ENCODE results near the gene SBF1. TPM values are rescaled to one million over a fixed set of nuclear protein-coding genes. Genes with fewer than 3 reads are reported as not detected.

The SBF1 gene
- total RNA-seq, 2 donors from 2014 or later = 68.3 to 101 TPM

- Histone ChIP-seq H3K27me3 (no peaks in the 10 kb centered on the region), H3K9ac (ENCODE audit: low read depth in 2 of 2, low read length in 2 of 2) (no peak overlapping the region), H3K36me3 (peaks cover 9% of the 10 kb centered on the region), H3K9me3 (no peaks in the 10 kb centered on the region), H3K27ac (no peak overlapping the region), H3K4me1 (no peaks in the 10 kb centered on the region), H3K4me3 (no peak overlapping the region)
- TF ChIP-seq, protein P1, sequence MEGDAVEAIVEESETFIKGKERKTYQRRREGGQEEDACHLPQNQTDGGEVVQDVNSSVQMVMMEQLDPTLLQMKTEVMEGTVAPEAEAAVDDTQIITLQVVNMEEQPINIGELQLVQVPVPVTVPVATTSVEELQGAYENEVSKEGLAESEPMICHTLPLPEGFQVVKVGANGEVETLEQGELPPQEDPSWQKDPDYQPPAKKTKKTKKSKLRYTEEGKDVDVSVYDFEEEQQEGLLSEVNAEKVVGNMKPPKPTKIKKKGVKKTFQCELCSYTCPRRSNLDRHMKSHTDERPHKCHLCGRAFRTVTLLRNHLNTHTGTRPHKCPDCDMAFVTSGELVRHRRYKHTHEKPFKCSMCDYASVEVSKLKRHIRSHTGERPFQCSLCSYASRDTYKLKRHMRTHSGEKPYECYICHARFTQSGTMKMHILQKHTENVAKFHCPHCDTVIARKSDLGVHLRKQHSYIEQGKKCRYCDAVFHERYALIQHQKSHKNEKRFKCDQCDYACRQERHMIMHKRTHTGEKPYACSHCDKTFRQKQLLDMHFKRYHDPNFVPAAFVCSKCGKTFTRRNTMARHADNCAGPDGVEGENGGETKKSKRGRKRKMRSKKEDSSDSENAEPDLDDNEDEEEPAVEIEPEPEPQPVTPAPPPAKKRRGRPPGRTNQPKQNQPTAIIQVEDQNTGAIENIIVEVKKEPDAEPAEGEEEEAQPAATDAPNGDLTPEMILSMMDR (IDR thresholded peaks at IDR 0.05) = no peak
- DNase-seq = no peak
- intact Hi-C loops (cut with DNase I) = no loop called here
Measured at GRCh38 chr22:50439314-50439870, 35.4 kb downstream of the SBF1 start.

DNA sequence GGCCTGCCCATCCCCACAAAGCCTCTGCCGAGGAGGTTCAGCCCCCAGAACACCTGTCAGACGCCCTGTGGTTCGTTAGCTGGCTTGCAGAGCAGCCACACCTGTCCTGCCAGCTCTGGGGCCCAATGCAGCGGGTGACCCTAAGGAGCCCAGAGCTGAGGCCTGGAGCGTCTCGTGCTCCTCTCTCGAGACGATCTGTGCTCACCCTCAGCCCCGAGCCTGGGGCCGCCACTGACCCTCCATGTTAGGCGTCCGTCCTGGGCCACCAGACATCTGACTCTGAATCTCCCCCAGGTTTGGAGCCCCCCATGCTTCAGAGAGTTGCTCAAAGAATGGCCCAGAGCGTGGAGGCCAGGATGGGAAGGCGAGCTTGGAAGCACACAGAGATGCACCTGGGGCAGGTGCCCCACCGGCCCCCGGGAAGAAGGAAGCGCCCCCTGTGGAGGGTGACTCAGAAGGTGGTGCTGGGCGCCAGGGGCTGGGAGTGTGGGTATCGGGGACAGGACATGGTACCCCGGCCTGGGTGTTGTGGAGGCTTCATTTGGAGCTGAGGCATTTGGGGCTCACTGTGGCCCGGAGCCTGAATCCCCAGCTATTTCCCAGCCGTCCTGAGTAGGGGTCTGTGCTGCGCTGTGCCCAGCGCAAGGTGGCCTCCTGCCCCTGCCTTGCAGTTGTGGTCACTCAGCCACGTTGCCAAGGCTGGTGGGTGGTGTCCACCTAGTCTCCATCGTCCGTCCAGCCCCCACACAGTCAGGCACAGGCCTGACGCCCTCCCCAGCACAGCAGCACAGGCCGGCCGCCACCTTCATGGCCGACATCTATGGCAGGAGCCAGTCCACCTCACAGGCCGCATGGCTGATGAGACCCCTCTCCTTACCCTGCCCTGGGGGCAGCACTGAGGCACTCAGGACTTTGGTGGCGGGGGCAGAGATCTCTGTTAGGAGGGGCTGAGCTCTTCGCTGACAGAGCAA lies 36.2 kb downstream of the SBF1 start:
- peaks cover 9% of the 10 kb centered on the region for H3K36me3 ChIP-seq
- intact Hi-C loops (cut with DNase I) = no loop called here
- no peak for DNase-seq
- no peaks in the 10 kb centered on the region for H3K9me3 ChIP-seq
- no peak overlapping the region for H3K4me3 ChIP-seq
- TF ChIP-seq, protein P1 (IDR thresholded peaks at IDR 0.05) = no peak
- H3K9ac ChIP-seq (ENCODE audit: low read depth in 2 of 2, low read length in 2 of 2) = no peak overlapping the region
- no peaks in the 10 kb centered on the region for H3K4me1 ChIP-seq
- H3K27me3 ChIP-seq = no peaks in the 10 kb centered on the region
- no peak overlapping the region for H3K27ac ChIP-seq

- H3K9me3 ChIP-seq = no peaks in the 10 kb centered on the region
- intact Hi-C loops (cut with DNase I) = no loop called here
- H3K27me3 ChIP-seq = no peaks in the 10 kb centered on the region
- TF ChIP-seq, protein P1 (IDR thresholded peaks at IDR 0.05) = no peak
- H3K9ac ChIP-seq (ENCODE audit: low read depth in 2 of 2, low read length in 2 of 2) = no peak overlapping the region
- H3K4me1 ChIP-seq = no peaks in the 10 kb centered on the region
- H3K36me3 ChIP-seq = peaks cover 9% of the 10 kb centered on the region
- no peak overlapping the region for H3K27ac ChIP-seq
- H3K4me3 ChIP-seq = no peak overlapping the region
- no peak for DNase-seq
Measured at GRCh38 chr22:50437511-50438304, 37.1 kb downstream of the SBF1 start.

- intact Hi-C loops (cut with DNase I) = no loop called here
- TF ChIP-seq, protein P1 (IDR thresholded peaks at IDR 0.05) = no peak
- H3K4me1 ChIP-seq = no peaks in the 10 kb centered on the region
- no peak overlapping the region for H3K4me3 ChIP-seq
- H3K36me3 ChIP-seq = peaks cover 9% of the 10 kb centered on the region
- H3K9me3 ChIP-seq = no peaks in the 10 kb centered on the region
- H3K27ac ChIP-seq = no peak overlapping the region
- no peak overlapping the region for H3K9ac ChIP-seq (ENCODE audit: low read depth in 2 of 2, low read length in 2 of 2)
- DNase-seq = no peak
- no peaks in the 10 kb centered on the region for H3K27me3 ChIP-seq
Measured at GRCh38 chr22:50436841-50437341, 37.9 kb downstream of the SBF1 start.
